Osteoblast (primary cell): ENCODE data around the gene TTC7B. TPM values are rescaled to one million over a fixed set of nuclear protein-coding genes. Genes with fewer than 3 reads are reported as not detected.

ENCODE experiments used
- DNase-seq: peaks from one replicate; pipeline ENCODE4 v3.0.0; 2011; ENCODE audit warnings: low spot score, mixed read lengths; ENCODE audit not compliant: insufficient read length; ENCODE audit errors: missing footprints
- H2AFZ ChIP-seq: 2 replicates; pipeline ENCODE4 v1.6.0; 2011; ENCODE audit warnings: mild to moderate bottlenecking, low read length
- H3K27ac ChIP-seq: 2 replicates; pipeline ENCODE4 v1.5.1; 2011; ENCODE audit warnings: mild to moderate bottlenecking, low read depth, low read length, moderate library complexity
- H3K27me3 ChIP-seq: 2 replicates; pipeline ENCODE4 v1.6.0; 2012; ENCODE audit warnings: mild to moderate bottlenecking, control low read depth, inconsistent platforms, low read length, moderate library complexity; ENCODE audit not compliant: insufficient read depth
- H3K36me3 ChIP-seq: 2 replicates; pipeline ENCODE4 v1.5.1; 2011; ENCODE audit warnings: mild to moderate bottlenecking, low read length, control low read depth, moderate library complexity; ENCODE audit not compliant: insufficient read depth
- H3K4me1 ChIP-seq: 2 replicates; pipeline ENCODE4 v1.5.1; 2011; ENCODE audit warnings: mild to moderate bottlenecking, low read length, control low read depth, moderate library complexity; ENCODE audit not compliant: insufficient read depth
- H3K4me2 ChIP-seq: 2 replicates; pipeline ENCODE4 v1.6.0; 2011; ENCODE audit warnings: mild to moderate bottlenecking, low read length; ENCODE audit not compliant: insufficient read depth
- H3K4me3 ChIP-seq: fragments of 200-600 bp; sonication (generic); 3 replicates; pipeline ENCODE4 v1.5.1; 2012; ENCODE audit warnings: mild to moderate bottlenecking, low read length, inconsistent platforms; ENCODE audit not compliant: insufficient read depth
- H3K79me2 ChIP-seq: 2 replicates; pipeline ENCODE4 v1.6.0; 2012; ENCODE audit warnings: mild to moderate bottlenecking, low read length, control low read depth, inconsistent platforms; ENCODE audit not compliant: insufficient read depth
- H3K9me3 ChIP-seq: 2 replicates; pipeline ENCODE4 v1.5.1; 2011; ENCODE audit warnings: low read depth, low read length, control low read depth
- H4K20me1 ChIP-seq: 2 replicates; pipeline ENCODE4 v1.6.0; 2012; ENCODE audit warnings: mild to moderate bottlenecking, low read length, control low read depth; ENCODE audit not compliant: insufficient read depth
- CTCF ChIP-seq: IDR thresholded peaks from 2 replicates; pipeline ENCODE4 v1.5.1; 2011; ENCODE audit warnings: mild to moderate bottlenecking, low read depth, low read length, moderate library complexity; ENCODE audit errors: extremely low read depth
- total RNA-seq: library from RNA; depleted of rRNA; stranded (reverse); fragments of >200 nt; gene quantifications from 2 replicates; pipeline ENCODE4 v1.2.3, GENCODE V29; 2012

The TTC7B gene
- total RNA-seq, 1 donor = 14.5 TPM

GRCh38 chr14:90605430-90605829 lies 210.8 kb downstream of the TTC7B start:
- no peak for DNase-seq
- H3K79me2 ChIP-seq = no peaks in the 10 kb centered on the region
- H3K4me2 ChIP-seq = no peak overlapping the region
- no peaks in the 10 kb centered on the region for H3K36me3 ChIP-seq
- H3K27me3 ChIP-seq = no peaks in the 10 kb centered on the region
- H3K27ac ChIP-seq = no peak overlapping the region
- no peaks in the 10 kb centered on the region for H3K4me1 ChIP-seq
- no peaks in the 10 kb centered on the region for H3K9me3 ChIP-seq
- no peak overlapping the region for H2AFZ ChIP-seq
- no peak overlapping the region for H3K4me3 ChIP-seq
- TF ChIP-seq CTCF = no peak
- no peaks in the 10 kb centered on the region for H4K20me1 ChIP-seq

- no peak for TF ChIP-seq CTCF
- Histone ChIP-seq H3K36me3 (no peaks in the 10 kb centered on the region), H2AFZ (no peak overlapping the region), H3K27me3 (no peaks in the 10 kb centered on the region), H3K79me2 (no peaks in the 10 kb centered on the region), H3K4me2 (no peak overlapping the region), H3K9me3 (no peaks in the 10 kb centered on the region), H3K27ac (no peak overlapping the region), H3K4me1 (no peaks in the 10 kb centered on the region), H4K20me1 (no peaks in the 10 kb centered on the region), H3K4me3 (no peak overlapping the region)
- no peak for DNase-seq
Observed at GRCh38 chr14:90604356-90604755, 211.9 kb downstream of the TTC7B start.

GRCh38 chr14:90603841-90604240 lies 212.4 kb downstream of the TTC7B start:
- Histone ChIP-seq H3K36me3 (no peaks in the 10 kb centered on the region), H3K4me2 (no peak overlapping the region), H3K9me3 (no peaks in the 10 kb centered on the region), H3K4me3 (no peak overlapping the region), H2AFZ (no peak overlapping the region), H3K79me2 (no peaks in the 10 kb centered on the region), H4K20me1 (no peaks in the 10 kb centered on the region), H3K27ac (no peak overlapping the region), H3K4me1 (no peaks in the 10 kb centered on the region), H3K27me3 (no peaks in the 10 kb centered on the region)
- no peak for TF ChIP-seq CTCF
- no peak for DNase-seq

GRCh38 chr14:90603336-90603735 lies 212.9 kb downstream of the TTC7B start:
- Histone ChIP-seq H3K79me2 (no peaks in the 10 kb centered on the region), H3K9me3 (no peaks in the 10 kb centered on the region), H3K4me3 (no peak overlapping the region), H3K27ac (no peak overlapping the region), H3K36me3 (no peaks in the 10 kb centered on the region), H3K27me3 (no peaks in the 10 kb centered on the region), H2AFZ (no peak overlapping the region), H3K4me2 (no peak overlapping the region), H3K4me1 (no peaks in the 10 kb centered on the region), H4K20me1 (no peaks in the 10 kb centered on the region)
- no peak for TF ChIP-seq CTCF
- DNase-seq = no peak
